IMR-90 (cell line): ENCODE data around the gene LARP4B. TPM values are rescaled to one million over a fixed set of nuclear protein-coding genes. Genes with fewer than 3 reads are reported as not detected.
A peak's percentile ranks its signal among the peaks of the same experiment; 100 is the strongest.

Experiments
- ATAC-seq: fragments of 200-7000 bp; cut with Tn5 transposase; 2 replicates; pipeline ENCODE4 v1.9.1; 2020; ENCODE audit warnings: low read depth, mild to moderate bottlenecking, moderate library complexity
- BruUV-seq: library from RNA; stranded (reverse); fragments of 400-500 nt; replicated peaks from 2 replicates; lab custom pipeline; 2021; lab: Mats Ljungman, UMichigan
- CTCF ChIA-PET: fragments of 300-600 bp; formaldehyde crosslinking; extraction: SDS; loops from one replicate; lab custom pipeline; 2021; ENCODE audit warnings: antibody characterized with exemption; lab: Yijun Ruan, JAX
- POLR2A ChIA-PET: fragments of 300-600 bp; sonication (Branson Sonifier 250); formaldehyde crosslinking; loops from one replicate; lab custom pipeline; 2022; ENCODE audit warnings: antibody characterized with exemption; ENCODE audit not compliant: unreplicated experiment; lab: Charles Lee
- DNase-seq: peaks from one replicate; pipeline ENCODE4 v3.0.0; 2013
- H2AFZ ChIP-seq: replicated peaks from 2 replicates; pipeline ENCODE3; 2013; ENCODE audit warnings: low read length, mild to moderate bottlenecking; ENCODE audit not compliant: poor library complexity
- H2AK5ac ChIP-seq: 2 replicates; pipeline ENCODE4 v1.6.1; 2013; ENCODE audit warnings: low read depth, low read length, inconsistent platforms
- H2AK9ac ChIP-seq: replicated peaks from 2 replicates; pipeline ENCODE3; 2013; ENCODE audit warnings: mild to moderate bottlenecking, low read depth, low read length, moderate library complexity; ENCODE audit not compliant: poor library complexity
- H2BK120ac ChIP-seq: 2 replicates; pipeline ENCODE4 v1.6.1; 2013; ENCODE audit warnings: low read depth, low read length, inconsistent platforms
- H2BK15ac ChIP-seq: 3 replicates; pipeline ENCODE4 v1.6.1; 2013; ENCODE audit warnings: low read depth, low read length, inconsistent platforms
- H2BK20ac ChIP-seq: 2 replicates; pipeline ENCODE4 v1.6.1; 2013; ENCODE audit warnings: low read depth, mild to moderate bottlenecking, inconsistent platforms, low read length, moderate library complexity
- H2BK5ac ChIP-seq: 2 replicates; pipeline ENCODE4 v1.6.1; 2013; ENCODE audit warnings: mild to moderate bottlenecking, low read depth, low read length, inconsistent platforms; ENCODE audit not compliant: poor library complexity, severe bottlenecking
- H3K14ac ChIP-seq: replicated peaks from 2 replicates; pipeline ENCODE4 v1.6.1; 2013; ENCODE audit warnings: low read depth, low read length, inconsistent platforms
- H3K18ac ChIP-seq: 2 replicates; pipeline ENCODE4 v1.6.1; 2013; ENCODE audit warnings: low read depth, low read length, control low read depth
- H3K23ac ChIP-seq: 2 replicates; pipeline ENCODE4 v1.6.1; 2013; ENCODE audit warnings: low read depth, low read length, inconsistent platforms
- H3K27ac ChIP-seq: 2 replicates; pipeline ENCODE4 v1.5.1; 2013; ENCODE audit warnings: mild to moderate bottlenecking, control low read depth, low read length; ENCODE audit not compliant: insufficient read depth
- H3K27me3 ChIP-seq: 2 replicates; pipeline ENCODE4 v1.6.1; 2013; ENCODE audit warnings: low read length; ENCODE audit not compliant: control insufficient read depth, insufficient read depth
- H3K36me3 ChIP-seq: 2 replicates; pipeline ENCODE4 v1.6.1; 2013; ENCODE audit warnings: low read length, mixed read lengths; ENCODE audit not compliant: control insufficient read depth, insufficient read depth
- H3K4ac ChIP-seq: 2 replicates; pipeline ENCODE4 v1.6.1; 2013; ENCODE audit warnings: low read depth, low read length, inconsistent platforms
- H3K4me1 ChIP-seq: 2 replicates; pipeline ENCODE4 v1.6.1; 2013; ENCODE audit warnings: low read length, mixed read lengths; ENCODE audit not compliant: control insufficient read depth, insufficient read depth
- H3K4me2 ChIP-seq: 2 replicates; pipeline ENCODE4 v1.6.1; 2013; ENCODE audit warnings: low read depth, mild to moderate bottlenecking, control low read depth, low read length, moderate library complexity
- H3K4me3 ChIP-seq: 2 replicates; pipeline ENCODE4 v1.5.1; 2013; ENCODE audit warnings: low read depth, mild to moderate bottlenecking, control low read depth, low read length, moderate library complexity; ENCODE audit not compliant: insufficient read depth
- H3K56ac ChIP-seq: 2 replicates; pipeline ENCODE4 v1.6.1; 2013; ENCODE audit warnings: low read length, inconsistent platforms; ENCODE audit not compliant: insufficient read depth; ENCODE audit errors: extremely low read depth
- H3K79me1 ChIP-seq, 2 experiments: 2 replicates each; pipeline ENCODE4 v1.6.1; 2013; ENCODE audit warnings: low read length in 2 of 2, inconsistent platforms in 1 of 2, low read depth in 1 of 2
- H3K9ac ChIP-seq: 2 replicates; pipeline ENCODE4 v1.6.1; 2013; ENCODE audit warnings: low read depth, low read length, control low read depth
- H3K9me1 ChIP-seq: 2 replicates; pipeline ENCODE4 v1.6.1; 2013; ENCODE audit warnings: low read length, inconsistent platforms; ENCODE audit not compliant: insufficient read depth
- H3K9me3 ChIP-seq: 2 replicates; pipeline ENCODE4 v1.6.1; 2013; ENCODE audit warnings: low read length; ENCODE audit not compliant: control insufficient read depth, insufficient read depth
- H4K20me1 ChIP-seq: 2 replicates; pipeline ENCODE4 v1.6.1; 2013; ENCODE audit warnings: low read length, inconsistent platforms; ENCODE audit not compliant: insufficient read depth
- H4K5ac ChIP-seq: 2 replicates; pipeline ENCODE4 v1.6.1; 2013; ENCODE audit warnings: mild to moderate bottlenecking, low read depth, low read length, control low read depth
- H4K8ac ChIP-seq, 2 experiments: 2 replicates each; pipeline ENCODE4 v1.6.1; 2013; ENCODE audit warnings: low read depth in 2 of 2, low read length in 2 of 2, control low read depth in 1 of 2, inconsistent platforms in 1 of 2
- H4K91ac ChIP-seq: 2 replicates; pipeline ENCODE4 v1.6.1; 2013; ENCODE audit warnings: low read depth, low read length, inconsistent platforms; ENCODE audit not compliant: insufficient read depth
- CEBPB ChIP-seq: IDR thresholded peaks from 2 replicates; pipeline ENCODE4 v1.6.1; 2012; ENCODE audit warnings: low read depth, low read length, improper control_type of control experiment
- MAFK ChIP-seq: IDR thresholded peaks from 2 replicates; pipeline ENCODE4 v1.6.1; 2012; ENCODE audit warnings: low read depth, low read length, improper control_type of control experiment
- RAD21 ChIP-seq: IDR thresholded peaks from 2 replicates; pipeline ENCODE4 v1.6.1; 2012; ENCODE audit warnings: low read length, improper control_type of control experiment
- RCOR1 ChIP-seq: IDR thresholded peaks from 2 replicates; pipeline ENCODE4 v1.6.1; 2012; ENCODE audit warnings: mild to moderate bottlenecking, low read length, improper control_type of control experiment; ENCODE audit not compliant: insufficient replicate concordance
- RFX5 ChIP-seq: IDR thresholded peaks from 2 replicates; pipeline ENCODE4 v1.8.0; 2012; ENCODE audit warnings: low read depth, mild to moderate bottlenecking, low read length, moderate library complexity
- SMC3 ChIP-seq: fragments of 150-350 bp; IDR thresholded peaks from 2 replicates; pipeline ENCODE4 v1.6.1; 2016; ENCODE audit warnings: low read depth, mild to moderate bottlenecking, antibody characterized with exemption, low read length, moderate library complexity
- WGBS, 2 experiments: methylation state at CpG; one replicate each; pipeline versions ENCODE4 v1.1.5 to v1.1.7; 2013; ENCODE audit warnings: missing lambda C conversion rate in 2 of 2; ENCODE audit not compliant: insufficient read length in 1 of 2; ENCODE audit errors: extremely low coverage in 2 of 2; 5-methylcytosine and 5-hydroxymethylcytosine counted together
- dilution Hi-C: fragments of 300-500 bp; cut with HindIII; formaldehyde crosslinking; loops from one replicate; pipeline ENCODE4 v1.14.3; 2018; ENCODE audit warnings: low sequenced_read_pairs; ENCODE audit not compliant: unreplicated experiment
- in situ Hi-C: fragments of 300-500 bp; cut with MboI; formaldehyde crosslinking; loops from 3 replicates; pipeline ENCODE4 v1.14.3; 2019; ENCODE audit warnings: low sequenced_read_pairs, inconsistent platforms, mixed read lengths
- intact Hi-C: fragments of 100-400 bp; cut with micrococcal nuclease; formaldehyde crosslinking; loops from 2 replicates; pipeline ENCODE4 v1.10.0; 2022
- polyA plus RNA-seq, 3 experiments: library from polyadenylated mRNA; depleted of rRNA; stranded (reverse); fragments of >200 nt; gene quantifications; 2 replicates each; pipeline ENCODE4 v1.2.3, GENCODE V29; 2012; ENCODE audit warnings: low replicate concordance in 1 of 3
- total RNA-seq: library from RNA; depleted of rRNA; stranded (reverse); fragments of >200 nt; gene quantifications from 2 replicates; pipeline ENCODE4 v1.2.3, GENCODE V29; 2012
- TF ChIP-seq, protein P1 (sequence below): fragments of 150-350 bp; IDR thresholded peaks from 2 replicates; pipeline ENCODE4 v1.6.1; 2016; ENCODE audit warnings: low read depth, mild to moderate bottlenecking, low read length, moderate library complexity, borderline replicate concordance

LARP4B gene
- total and polyA plus RNA-seq, 2 of the 4 experiments (the other 2 are of a cell fraction) = 24.3 to 25.5 TPM

DNA sequence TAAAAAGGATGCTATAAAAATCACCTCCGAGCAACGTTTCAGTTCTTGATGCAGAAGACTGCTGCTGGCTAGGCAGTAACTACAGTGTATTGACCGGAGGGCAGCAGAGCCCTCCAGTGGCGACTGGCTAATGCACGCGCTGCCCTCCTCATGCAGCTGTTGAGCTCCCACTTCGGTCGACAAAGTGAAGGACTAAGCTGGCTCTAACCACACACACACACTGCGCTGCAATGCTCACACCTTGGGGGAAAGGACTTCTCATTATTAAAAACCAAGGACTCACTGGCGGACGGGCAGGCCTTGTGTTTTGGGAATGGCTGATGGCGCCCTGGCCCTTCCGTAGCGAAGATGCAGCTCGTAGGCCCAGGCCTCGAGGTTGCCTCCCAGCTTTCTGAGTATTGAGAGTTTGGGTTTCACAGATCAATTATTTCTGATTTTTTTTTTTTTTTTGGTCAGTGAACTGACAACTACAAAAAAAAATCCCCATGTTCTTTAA is 121.1 kb downstream of the LARP4B start (continued):
- TF ChIP-seq RFX5 (no peak), RCOR1 (no peak), MAFK (no peak), RAD21 (peak; percentile 55)

DNA sequence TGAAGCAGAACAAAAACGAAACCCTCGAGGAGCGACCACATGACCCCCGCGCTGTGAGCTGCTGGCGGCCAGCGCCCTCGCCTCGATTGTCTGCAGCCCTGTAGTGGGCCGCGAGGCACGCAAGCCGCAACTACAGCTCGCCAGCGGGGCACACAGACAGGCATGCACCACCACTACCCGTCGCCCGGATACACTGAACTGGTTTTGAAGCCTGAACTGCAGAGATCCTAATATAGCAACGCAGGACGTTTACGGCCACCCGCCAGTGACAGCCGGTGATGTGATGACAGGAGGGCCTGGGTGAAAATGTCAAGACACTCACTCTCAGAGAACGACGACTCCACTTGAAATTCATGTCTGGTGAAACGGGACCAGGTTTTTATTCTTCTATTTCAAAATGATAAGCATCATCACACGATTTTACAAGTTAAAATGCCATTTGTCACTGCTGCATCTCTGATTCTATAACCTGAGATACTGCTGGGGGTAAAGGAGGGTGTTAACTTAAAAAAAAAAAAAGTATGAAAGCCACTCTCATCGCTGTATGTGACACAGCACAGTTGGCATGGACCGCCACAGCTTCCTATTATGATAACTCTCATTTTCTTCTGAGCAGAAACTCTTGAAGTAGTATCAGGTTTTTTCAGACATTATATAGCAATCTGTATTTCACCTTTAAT is 121.7 kb downstream of the LARP4B start:
- H2AK9ac ChIP-seq = no peak overlapping the region
- H3K4me3 ChIP-seq = no peak overlapping the region
- H3K4me1 ChIP-seq = no peaks in the 10 kb centered on the region; the same call in 1 of the 2 replicates
- no peak overlapping the region for H3K4me2 ChIP-seq
- H4K5ac ChIP-seq = no peak overlapping the region
- H3K4ac ChIP-seq = no peak overlapping the region
- no peak overlapping the region for H2AFZ ChIP-seq
- CTCF ChIA-PET = no interaction called here
- BruUV-seq = no TSS peak
- H3K9me1 ChIP-seq = peaks cover 3% of the 10 kb centered on the region; the same call in 1 of the 2 replicates
- no peak overlapping the region for H3K56ac ChIP-seq
- no peak overlapping the region for H2BK120ac ChIP-seq
- no peak overlapping the region for H3K18ac ChIP-seq
- H3K36me3 ChIP-seq = peaks cover 51% of the 10 kb centered on the region
- H2BK20ac ChIP-seq = no peak overlapping the region
- POLR2A ChIA-PET = no interaction called here
- in situ Hi-C loops = loop anchor here (10.0 kb wide), 1 partner anchor 225 kb away; no protein-coding TSS in a partner anchor
- intact Hi-C loops = no loop called here
- peaks cover 10 to 24% of the 10 kb centered on the region in 2 experiments; a peak in 2 of 4 replicates for H3K79me1 ChIP-seq
- no peak overlapping the region for H3K23ac ChIP-seq
- 0 out of 2 replicates have a peak, but pooled peaks cover 1% of the 10 kb centered on the region for H4K20me1 ChIP-seq
- 93% methylated on average over 22 of the region's 29 CpGs; no CpG with 5 or more reads in 1 of the 2 experiments for WGBS, 2 experiments
- DNase-seq (no peak), ATAC-seq (no peak)
- TF ChIP-seq, protein P1, sequence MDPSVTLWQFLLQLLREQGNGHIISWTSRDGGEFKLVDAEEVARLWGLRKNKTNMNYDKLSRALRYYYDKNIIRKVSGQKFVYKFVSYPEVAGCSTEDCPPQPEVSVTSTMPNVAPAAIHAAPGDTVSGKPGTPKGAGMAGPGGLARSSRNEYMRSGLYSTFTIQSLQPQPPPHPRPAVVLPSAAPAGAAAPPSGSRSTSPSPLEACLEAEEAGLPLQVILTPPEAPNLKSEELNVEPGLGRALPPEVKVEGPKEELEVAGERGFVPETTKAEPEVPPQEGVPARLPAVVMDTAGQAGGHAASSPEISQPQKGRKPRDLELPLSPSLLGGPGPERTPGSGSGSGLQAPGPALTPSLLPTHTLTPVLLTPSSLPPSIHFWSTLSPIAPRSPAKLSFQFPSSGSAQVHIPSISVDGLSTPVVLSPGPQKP = no peak
- TF ChIP-seq CEBPB (no peak), SMC3 (no peak), RAD21 (no peak)
- no peak overlapping the region for H2BK15ac ChIP-seq
- no peak overlapping the region for H4K8ac ChIP-seq
- dilution Hi-C loops = no loop called here
- no peak overlapping the region for H3K9ac ChIP-seq
- H3K9me3 ChIP-seq = no peaks in the 10 kb centered on the region
- no peak overlapping the region for H4K91ac ChIP-seq
- no peak overlapping the region for H2AK5ac ChIP-seq
- H3K14ac ChIP-seq = no peak overlapping the region
- H3K27me3 ChIP-seq = no peaks in the 10 kb centered on the region
- H2BK5ac ChIP-seq = no peak overlapping the region
- H3K27ac ChIP-seq = no peak overlapping the region
